SU-DHL-6 (cell line): ENCODE data around the gene LYZL6.

Source experiments
- EZH2phosphoT487 ChIP-seq: fragments of 200-600 bp; sonication (generic), shearing (Covaris generic); conservative IDR thresholded peaks from 2 replicates; pipeline ENCODE4 v1.6.1; 2018; ENCODE audit warnings: mild to moderate bottlenecking, antibody characterized with exemption, low read length, moderate library complexity, mixed read lengths
- TF ChIP-seq, protein P1 (sequence below): fragments of 200-600 bp; sonication (generic); IDR thresholded peaks from one replicate; pipeline ENCODE4 v1.5.1; 2017; ENCODE audit warnings: antibody characterized with exemption, mild to moderate bottlenecking, low read length, moderate library complexity; ENCODE audit not compliant: insufficient read depth, poor library complexity, severe bottlenecking

GRCh38 chr17:35901631-35902175 lies 41.8 kb downstream of the LYZL6 start:
- TF ChIP-seq, protein P1, sequence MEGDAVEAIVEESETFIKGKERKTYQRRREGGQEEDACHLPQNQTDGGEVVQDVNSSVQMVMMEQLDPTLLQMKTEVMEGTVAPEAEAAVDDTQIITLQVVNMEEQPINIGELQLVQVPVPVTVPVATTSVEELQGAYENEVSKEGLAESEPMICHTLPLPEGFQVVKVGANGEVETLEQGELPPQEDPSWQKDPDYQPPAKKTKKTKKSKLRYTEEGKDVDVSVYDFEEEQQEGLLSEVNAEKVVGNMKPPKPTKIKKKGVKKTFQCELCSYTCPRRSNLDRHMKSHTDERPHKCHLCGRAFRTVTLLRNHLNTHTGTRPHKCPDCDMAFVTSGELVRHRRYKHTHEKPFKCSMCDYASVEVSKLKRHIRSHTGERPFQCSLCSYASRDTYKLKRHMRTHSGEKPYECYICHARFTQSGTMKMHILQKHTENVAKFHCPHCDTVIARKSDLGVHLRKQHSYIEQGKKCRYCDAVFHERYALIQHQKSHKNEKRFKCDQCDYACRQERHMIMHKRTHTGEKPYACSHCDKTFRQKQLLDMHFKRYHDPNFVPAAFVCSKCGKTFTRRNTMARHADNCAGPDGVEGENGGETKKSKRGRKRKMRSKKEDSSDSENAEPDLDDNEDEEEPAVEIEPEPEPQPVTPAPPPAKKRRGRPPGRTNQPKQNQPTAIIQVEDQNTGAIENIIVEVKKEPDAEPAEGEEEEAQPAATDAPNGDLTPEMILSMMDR: no peak
- TF ChIP-seq EZH2phosphoT487: no peak
